GM12872 (cell line): ENCODE measurements around the gene FAM124A.

ENCODE experiments used
- CTCF ChIP-seq: IDR thresholded peaks from 3 replicates; pipeline ENCODE4 v1.5.1; 2011; ENCODE audit warnings: low read depth, mild to moderate bottlenecking, low read length, moderate library complexity; ENCODE audit not compliant: insufficient read depth

FAM124A gene

GRCh38 chr13:51180853-51181511 lies 41.2 kb upstream of the FAM124A start:
- no peak for TF ChIP-seq CTCF

- TF ChIP-seq CTCF: no peak
These were observed 40.3 kb upstream of the FAM124A start for GRCh38 chr13:51181786-51182383.

- TF ChIP-seq CTCF: no peak
These were observed 30.5 kb upstream of the FAM124A start for GRCh38 chr13:51191743-51192142.

- TF ChIP-seq CTCF: no peak
These were observed 29.9 kb upstream of the FAM124A start for GRCh38 chr13:51192348-51192747.

- no peak for TF ChIP-seq CTCF
These were observed 28.8 kb upstream of the FAM124A start for GRCh38 chr13:51193387-51193786.

GRCh38 chr13:51194942-51195341 lies 27.3 kb upstream of the FAM124A start:
- no peak for TF ChIP-seq CTCF

GRCh38 chr13:51201886-51202285 lies 20.3 kb upstream of the FAM124A start:
- no peak for TF ChIP-seq CTCF
